ENCODE results near the gene RBMS2.
"Not testable (repeated sequence)": the region's sequence is repeated elsewhere in the genome, so short reads cannot be mapped to it uniquely, and the experiment has no call there.

RBMS2 gene

DNA sequence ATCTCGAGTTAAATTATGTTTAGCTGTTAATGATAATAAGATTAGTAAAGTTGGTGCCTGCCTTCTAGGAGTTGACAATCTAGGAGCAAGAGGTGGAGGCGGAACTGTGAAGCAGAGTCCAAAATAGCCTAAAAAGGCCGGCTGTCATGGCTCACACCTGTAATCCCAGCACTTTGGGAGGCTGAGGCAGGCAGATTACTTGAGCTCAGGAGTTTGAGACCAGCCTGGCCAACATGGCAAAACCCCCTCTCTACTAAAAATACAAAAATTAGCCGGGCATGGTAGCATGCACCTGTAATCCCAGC is 7.7 kb upstream of the RBMS2 start:
- H3K9me3 ChIP-seq (ENCODE audit: control insufficient read depth, low read length); H3K4me1 ChIP-seq (ENCODE audit: control insufficient read depth, insufficient read depth, low read length); H3K36me3 ChIP-seq (ENCODE audit: control insufficient read depth, insufficient read depth, low read length); H3K27ac ChIP-seq (ENCODE audit: insufficient read depth, low read depth, low read length, poor library complexity, severe bottlenecking); H3K27me3 ChIP-seq (ENCODE audit: control insufficient read depth, insufficient read depth, low read length, poor library complexity, severe bottlenecking); H3K4me3 ChIP-seq (ENCODE audit: insufficient read depth, low read depth, low read length): not testable (repeated sequence)
- WGBS, 2 experiments: 67 to 71% methylated on average over 4 of the region's 4 CpGs

DNA sequence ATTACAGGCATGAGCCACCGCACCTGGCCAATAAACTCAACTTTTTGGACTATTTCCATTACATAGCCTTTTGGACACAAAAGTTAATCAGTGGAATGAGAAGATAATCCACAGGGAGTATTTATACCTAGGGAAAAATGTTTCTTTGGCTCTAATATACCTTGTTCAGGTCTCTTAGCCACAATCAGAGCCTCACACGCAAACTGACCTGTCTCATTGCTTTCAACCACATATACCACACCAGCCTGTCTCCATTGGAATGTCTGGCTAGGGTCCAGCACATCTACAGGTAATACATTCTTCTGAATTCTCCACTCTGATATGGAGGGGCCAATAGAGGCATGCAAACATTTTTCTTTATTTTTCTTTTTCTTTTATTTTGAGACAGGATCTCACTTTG is 3.8 kb upstream of the RBMS2 start:
- Histone ChIP-seq H3K9me3 (ENCODE audit: control insufficient read depth, low read length) (no peaks in the 10 kb centered on the region), H3K27ac (ENCODE audit: insufficient read depth, low read depth, low read length, poor library complexity, severe bottlenecking) (no peak overlapping the region), H3K4me1 (ENCODE audit: control insufficient read depth, insufficient read depth, low read length) (peaks cover 3% of the 10 kb centered on the region), H3K36me3 (ENCODE audit: control insufficient read depth, insufficient read depth, low read length) (no peaks in the 10 kb centered on the region), H3K27me3 (ENCODE audit: control insufficient read depth, insufficient read depth, low read length, poor library complexity, severe bottlenecking) (no peaks in the 10 kb centered on the region), H3K4me3 (ENCODE audit: insufficient read depth, low read depth, low read length) (no peak overlapping the region)
- 92 to 94% methylated on average over 2 of the region's 2 CpGs for WGBS, 2 experiments

- WGBS, 2 experiments: 84 to 87% methylated on average over 2 of the region's 2 CpGs
These were observed 3.0 kb upstream of the RBMS2 start for GRCh38 chr12:56518570-56518969.

GRCh38 chr12:56520048-56520447 is 1.6 kb upstream of the RBMS2 start:
- no peak overlapping the region for H3K4me3 ChIP-seq (ENCODE audit: insufficient read depth, low read depth, low read length)
- 88 to 89% methylated on average over 3 of the region's 3 CpGs for WGBS, 2 experiments
- H3K4me1 ChIP-seq (ENCODE audit: control insufficient read depth, insufficient read depth, low read length): peaks cover 10% of the 10 kb centered on the region
- H3K27me3 ChIP-seq (ENCODE audit: control insufficient read depth, insufficient read depth, low read length, poor library complexity, severe bottlenecking): no peaks in the 10 kb centered on the region
- H3K36me3 ChIP-seq (ENCODE audit: control insufficient read depth, insufficient read depth, low read length): no peaks in the 10 kb centered on the region
- no peak overlapping the region for H3K27ac ChIP-seq (ENCODE audit: insufficient read depth, low read depth, low read length, poor library complexity, severe bottlenecking)
- no peaks in the 10 kb centered on the region for H3K9me3 ChIP-seq (ENCODE audit: control insufficient read depth, low read length)

More at GRCh38 chr12:56518570-56518969, 3.0 kb upstream of the RBMS2 start:
- Histone ChIP-seq H3K27ac (ENCODE audit: insufficient read depth, low read depth, low read length, poor library complexity, severe bottlenecking) (no peak overlapping the region), H3K36me3 (ENCODE audit: control insufficient read depth, insufficient read depth, low read length) (no peaks in the 10 kb centered on the region), H3K9me3 (ENCODE audit: control insufficient read depth, low read length) (no peaks in the 10 kb centered on the region), H3K27me3 (ENCODE audit: control insufficient read depth, insufficient read depth, low read length, poor library complexity, severe bottlenecking) (no peaks in the 10 kb centered on the region), H3K4me3 (ENCODE audit: insufficient read depth, low read depth, low read length) (no peak overlapping the region), H3K4me1 (ENCODE audit: control insufficient read depth, insufficient read depth, low read length) (peaks cover 10% of the 10 kb centered on the region)

GRCh38 chr12:56520506-56520905 is 1.1 kb upstream of the RBMS2 start:
- no peaks in the 10 kb centered on the region for H3K27me3 ChIP-seq (ENCODE audit: control insufficient read depth, insufficient read depth, low read length, poor library complexity, severe bottlenecking)
- H3K27ac ChIP-seq (ENCODE audit: insufficient read depth, low read depth, low read length, poor library complexity, severe bottlenecking): no peak overlapping the region
- H3K4me3 ChIP-seq (ENCODE audit: insufficient read depth, low read depth, low read length): no peak overlapping the region
- no peaks in the 10 kb centered on the region for H3K9me3 ChIP-seq (ENCODE audit: control insufficient read depth, low read length)
- H3K36me3 ChIP-seq (ENCODE audit: control insufficient read depth, insufficient read depth, low read length): no peaks in the 10 kb centered on the region
- H3K4me1 ChIP-seq (ENCODE audit: control insufficient read depth, insufficient read depth, low read length): peaks cover 10% of the 10 kb centered on the region
- 88 to 100% methylated on average over 1 of the region's 1 CpG for WGBS, 2 experiments

- no peak overlapping the region for H3K4me3 ChIP-seq (ENCODE audit: insufficient read depth, low read depth, low read length)
- H3K4me1 ChIP-seq (ENCODE audit: control insufficient read depth, insufficient read depth, low read length): peaks cover 10% of the 10 kb centered on the region
- no peaks in the 10 kb centered on the region for H3K9me3 ChIP-seq (ENCODE audit: control insufficient read depth, low read length)
- H3K27ac ChIP-seq (ENCODE audit: insufficient read depth, low read depth, low read length, poor library complexity, severe bottlenecking): no peak overlapping the region
- WGBS, 2 experiments: 81 to 89% methylated on average over 7 of the region's 8 CpGs
- H3K27me3 ChIP-seq (ENCODE audit: control insufficient read depth, insufficient read depth, low read length, poor library complexity, severe bottlenecking): no peaks in the 10 kb centered on the region
- H3K36me3 ChIP-seq (ENCODE audit: control insufficient read depth, insufficient read depth, low read length): no peaks in the 10 kb centered on the region
These were observed 421 bp upstream of the RBMS2 start for GRCh38 chr12:56521209-56521589.

DNA sequence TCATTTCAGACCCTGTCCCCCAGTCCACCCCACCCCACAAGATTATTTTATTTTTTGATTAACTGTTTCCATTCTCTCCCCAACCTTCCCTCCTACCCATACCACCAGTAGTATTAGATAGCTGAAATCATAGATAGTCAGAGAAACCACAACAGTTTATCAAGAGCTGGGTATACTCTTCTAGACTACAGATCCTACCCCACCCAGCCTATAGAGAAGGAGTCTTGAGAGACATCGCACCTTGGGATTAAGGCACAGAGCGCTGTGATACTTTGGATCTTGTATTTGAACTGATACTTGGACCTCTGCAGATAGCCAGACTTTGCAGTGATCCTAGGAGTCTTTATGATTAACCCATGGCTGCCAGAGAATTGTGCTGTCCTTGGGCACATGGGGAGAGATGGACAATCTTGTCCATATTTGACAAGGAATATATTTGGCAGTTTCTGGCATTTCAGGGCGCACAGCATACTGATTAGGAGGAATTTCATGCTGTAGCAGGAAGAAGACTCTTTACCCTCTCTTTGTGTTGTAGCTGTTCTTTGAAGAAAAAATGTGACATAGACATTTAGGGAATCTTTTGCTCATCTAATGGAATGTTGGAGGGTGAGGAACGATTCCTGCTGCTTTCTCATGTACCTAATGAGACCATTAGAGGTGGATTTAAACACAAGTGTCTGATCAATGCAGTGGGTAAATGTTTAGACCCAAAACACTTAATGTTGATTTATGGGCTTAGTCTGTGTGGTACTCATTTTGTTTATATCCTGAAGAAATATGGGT is 982 bp downstream of the RBMS2 start:
- WGBS, 2 experiments: 33 to 34% methylated on average over 4 of the region's 4 CpGs
- Histone ChIP-seq H3K9me3 (ENCODE audit: control insufficient read depth, low read length) (no peaks in the 10 kb centered on the region), H3K27ac (ENCODE audit: insufficient read depth, low read depth, low read length, poor library complexity, severe bottlenecking) (peak overlapping the region; percentile 58), H3K36me3 (ENCODE audit: control insufficient read depth, insufficient read depth, low read length) (no peaks in the 10 kb centered on the region), H3K4me3 (ENCODE audit: insufficient read depth, low read depth, low read length) (peak overlapping the region; percentile 57), H3K4me1 (ENCODE audit: control insufficient read depth, insufficient read depth, low read length) (peaks cover 10% of the 10 kb centered on the region), H3K27me3 (ENCODE audit: control insufficient read depth, insufficient read depth, low read length, poor library complexity, severe bottlenecking) (no peaks in the 10 kb centered on the region)

DNA sequence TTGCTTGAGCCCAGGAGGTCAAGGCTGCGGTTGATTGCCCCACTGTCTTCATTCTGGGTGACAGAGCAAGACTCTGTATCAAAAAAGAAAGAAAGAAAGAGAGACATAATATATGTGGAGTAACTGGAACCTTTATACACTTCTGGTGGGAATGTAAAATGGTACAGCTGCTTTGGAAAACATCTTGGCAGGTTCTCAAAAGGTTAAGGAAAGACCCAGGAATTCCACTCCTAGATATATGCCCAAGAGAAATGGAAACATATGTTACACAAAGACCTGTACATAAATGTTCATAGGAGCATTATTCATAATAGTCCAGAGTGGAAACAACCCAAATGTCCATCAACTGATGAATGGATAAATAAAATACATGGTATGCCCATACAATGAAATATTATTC is 7.2 kb downstream of the RBMS2 start:
- WGBS, 2 experiments: 88 to 95% methylated on average over 1 of the region's 1 CpG
- no peaks in the 10 kb centered on the region for H3K36me3 ChIP-seq (ENCODE audit: control insufficient read depth, insufficient read depth, low read length)
- no peak overlapping the region for H3K4me3 ChIP-seq (ENCODE audit: insufficient read depth, low read depth, low read length)
- H3K27ac ChIP-seq (ENCODE audit: insufficient read depth, low read depth, low read length, poor library complexity, severe bottlenecking): no peak overlapping the region
- H3K27me3 ChIP-seq (ENCODE audit: control insufficient read depth, insufficient read depth, low read length, poor library complexity, severe bottlenecking): no peaks in the 10 kb centered on the region
- H3K4me1 ChIP-seq (ENCODE audit: control insufficient read depth, insufficient read depth, low read length): no peaks in the 10 kb centered on the region
- no peaks in the 10 kb centered on the region for H3K9me3 ChIP-seq (ENCODE audit: control insufficient read depth, low read length)

- 92 to 95% methylated on average over 4 of the region's 4 CpGs for WGBS, 2 experiments
- Histone ChIP-seq H3K27ac (ENCODE audit: insufficient read depth, low read depth, low read length, poor library complexity, severe bottlenecking) (no peak overlapping the region), H3K4me1 (ENCODE audit: control insufficient read depth, insufficient read depth, low read length) (no peaks in the 10 kb centered on the region), H3K27me3 (ENCODE audit: control insufficient read depth, insufficient read depth, low read length, poor library complexity, severe bottlenecking) (no peaks in the 10 kb centered on the region), H3K36me3 (ENCODE audit: control insufficient read depth, insufficient read depth, low read length) (no peaks in the 10 kb centered on the region), H3K4me3 (ENCODE audit: insufficient read depth, low read depth, low read length) (no peak overlapping the region), H3K9me3 (ENCODE audit: control insufficient read depth, low read length) (no peaks in the 10 kb centered on the region)
These were observed 8.0 kb downstream of the RBMS2 start for GRCh38 chr12:56529656-56530055.

GRCh38 chr12:56530390-56531055 is 8.9 kb downstream of the RBMS2 start:
- Histone ChIP-seq H3K4me3 (ENCODE audit: insufficient read depth, low read depth, low read length) (no peak overlapping the region), H3K36me3 (ENCODE audit: control insufficient read depth, insufficient read depth, low read length) (no peaks in the 10 kb centered on the region), H3K4me1 (ENCODE audit: control insufficient read depth, insufficient read depth, low read length) (no peaks in the 10 kb centered on the region), H3K27ac (ENCODE audit: insufficient read depth, low read depth, low read length, poor library complexity, severe bottlenecking) (no peak overlapping the region), H3K9me3 (ENCODE audit: control insufficient read depth, low read length) (no peaks in the 10 kb centered on the region), H3K27me3 (ENCODE audit: control insufficient read depth, insufficient read depth, low read length, poor library complexity, severe bottlenecking) (no peaks in the 10 kb centered on the region)
- WGBS, 2 experiments: 88 to 91% methylated on average over 7 of the region's 7 CpGs
